Measurements from ENCODE around the gene WDFY3.

WDFY3 gene

DNA sequence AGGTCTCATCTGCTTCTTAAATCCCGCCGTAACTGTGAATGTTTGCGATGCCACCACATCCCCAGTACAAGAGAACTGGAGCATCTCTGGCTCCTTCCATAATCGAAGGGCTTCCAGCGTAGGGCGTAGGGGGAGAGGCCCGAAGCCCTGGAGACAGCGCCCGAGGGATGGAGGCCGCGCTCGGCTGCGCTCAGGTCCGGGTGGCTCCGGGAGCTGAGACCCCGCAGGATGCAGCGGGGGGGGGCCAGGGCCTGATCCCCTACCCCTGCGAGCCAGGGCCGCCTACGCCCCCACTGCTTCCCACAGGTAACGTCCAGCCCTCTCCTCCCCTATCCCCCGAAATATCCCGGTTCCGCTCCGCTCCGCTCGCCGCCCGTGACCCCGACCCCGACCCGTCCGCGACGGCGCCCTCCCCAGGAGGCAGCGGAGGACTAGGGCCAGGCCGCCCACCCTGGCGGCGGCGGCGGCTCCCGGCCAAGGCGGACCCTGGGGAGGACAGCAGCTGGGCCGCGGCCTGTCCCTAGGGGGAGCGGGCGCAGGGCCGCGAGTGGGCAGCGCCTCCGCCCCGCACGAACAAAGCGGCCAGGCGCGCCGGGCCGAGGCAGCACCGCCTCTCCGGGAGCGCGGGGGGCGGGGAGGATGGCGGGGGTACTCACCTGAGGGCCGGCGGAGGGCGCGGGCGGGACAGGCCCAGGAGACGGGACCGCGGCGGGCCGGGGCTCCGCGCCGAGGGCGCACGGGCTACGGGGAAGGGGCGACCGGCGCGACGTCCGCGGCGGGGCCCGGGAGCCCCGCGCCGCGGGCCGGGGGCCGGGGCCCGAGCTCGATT, 723 bp downstream of the WDFY3 start:
- H3K36me3 ChIP-seq (ENCODE audit: insufficient read depth, low read length): peaks cover 3% of the 10 kb centered on the region
- peak overlapping the region; percentile 62 for H3K4me3 ChIP-seq (ENCODE audit: low read length)
- no peaks in the 10 kb centered on the region for H3K9me3 ChIP-seq (ENCODE audit: low read length)
- H3K4me1 ChIP-seq (ENCODE audit: insufficient read depth, low read length): peaks cover 36% of the 10 kb centered on the region
- peak overlapping the region; percentile 60 for H2AFZ ChIP-seq (ENCODE audit: low read depth, low read length)
- H3K27me3 ChIP-seq (ENCODE audit: insufficient read depth, low read length): no peaks in the 10 kb centered on the region

DNA sequence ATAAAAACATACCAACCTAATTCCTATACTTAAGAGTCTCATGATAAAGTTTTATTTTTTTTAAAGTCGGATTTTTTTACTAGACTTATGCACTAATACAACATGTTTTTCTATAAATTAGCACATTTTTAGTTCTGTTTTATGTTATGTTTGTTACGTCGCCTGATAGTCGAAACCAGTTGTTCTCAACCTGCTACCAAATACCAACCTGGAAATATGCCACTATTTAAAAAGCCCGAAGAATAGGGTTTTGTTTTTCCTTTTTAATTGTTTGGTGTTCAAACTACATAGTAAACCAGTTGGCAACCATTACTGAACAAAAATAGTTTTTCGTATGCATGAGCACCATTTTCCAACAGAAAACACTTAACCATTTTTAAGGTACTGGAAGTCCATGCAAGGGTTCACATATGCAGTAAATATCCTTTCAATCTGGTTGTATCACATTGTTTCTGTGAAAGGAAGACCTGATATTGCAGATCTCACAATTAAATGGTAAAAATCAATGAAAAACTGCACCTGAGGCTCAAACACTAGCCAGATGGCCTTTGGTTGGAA, 1.4 kb downstream of the WDFY3 start:
- Histone ChIP-seq H3K27me3 (ENCODE audit: insufficient read depth, low read length) (no peaks in the 10 kb centered on the region), H2AFZ (ENCODE audit: low read depth, low read length) (peak overlapping the region; percentile 60), H3K9me3 (ENCODE audit: low read length) (no peaks in the 10 kb centered on the region), H3K36me3 (ENCODE audit: insufficient read depth, low read length) (peaks cover 3% of the 10 kb centered on the region), H3K4me1 (ENCODE audit: insufficient read depth, low read length) (peaks cover 32% of the 10 kb centered on the region), H3K4me3 (ENCODE audit: low read length) (peak overlapping the region; percentile 62)

GRCh38 chr4:84962102-84962501, 4.4 kb downstream of the WDFY3 start:
- Histone ChIP-seq H3K9me3 (ENCODE audit: low read length) (no peaks in the 10 kb centered on the region), H3K27me3 (ENCODE audit: insufficient read depth, low read length) (no peaks in the 10 kb centered on the region), H2AFZ (ENCODE audit: low read depth, low read length) (no peak overlapping the region), H3K36me3 (ENCODE audit: insufficient read depth, low read length) (peaks cover 4% of the 10 kb centered on the region), H3K4me1 (ENCODE audit: insufficient read depth, low read length) (peaks cover 11% of the 10 kb centered on the region), H3K4me3 (ENCODE audit: low read length) (no peak overlapping the region)

DNA sequence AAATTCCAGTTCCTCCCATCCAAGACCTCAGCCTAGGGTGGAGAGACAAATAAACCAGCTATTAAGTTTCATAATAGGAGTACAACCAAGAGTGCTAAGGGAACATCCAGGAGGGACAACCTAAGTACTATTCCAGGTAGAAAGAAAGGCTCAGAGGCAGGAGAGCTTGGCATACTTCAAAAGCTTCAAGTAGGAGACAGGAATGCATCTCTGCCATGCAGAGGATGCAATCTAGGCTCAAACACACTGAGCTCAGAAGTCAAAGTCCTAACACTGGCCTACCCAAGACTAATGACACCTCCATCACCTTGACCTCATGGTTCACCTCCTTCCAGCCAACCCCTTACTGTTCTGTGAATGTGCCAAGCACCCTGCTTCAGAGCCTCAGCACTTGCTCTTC, 8.1 kb downstream of the WDFY3 start:
- H3K27me3 ChIP-seq (ENCODE audit: insufficient read depth, low read length): no peaks in the 10 kb centered on the region
- H3K4me3 ChIP-seq (ENCODE audit: low read length): no peak overlapping the region
- no peaks in the 10 kb centered on the region for H3K4me1 ChIP-seq (ENCODE audit: insufficient read depth, low read length)
- H3K9me3 ChIP-seq (ENCODE audit: low read length): no peaks in the 10 kb centered on the region
- H3K36me3 ChIP-seq (ENCODE audit: insufficient read depth, low read length): peaks cover 1% of the 10 kb centered on the region
- no peak overlapping the region for H2AFZ ChIP-seq (ENCODE audit: low read depth, low read length)

- no peaks in the 10 kb centered on the region for H3K4me1 ChIP-seq (ENCODE audit: insufficient read depth, low read length)
- no peaks in the 10 kb centered on the region for H3K27me3 ChIP-seq (ENCODE audit: insufficient read depth, low read length)
- H2AFZ ChIP-seq (ENCODE audit: low read depth, low read length): no peak overlapping the region
- peaks cover under 1% of the 10 kb centered on the region for H3K9me3 ChIP-seq (ENCODE audit: low read length)
- peaks cover 1% of the 10 kb centered on the region for H3K36me3 ChIP-seq (ENCODE audit: insufficient read depth, low read length)
- H3K4me3 ChIP-seq (ENCODE audit: low read length): no peak overlapping the region
Observed at GRCh38 chr4:84957514-84958420, 8.7 kb downstream of the WDFY3 start.

GRCh38 chr4:84956014-84956413, 10.5 kb downstream of the WDFY3 start:
- Histone ChIP-seq H2AFZ (ENCODE audit: low read depth, low read length) (no peak overlapping the region), H3K4me3 (ENCODE audit: low read length) (no peak overlapping the region), H3K27me3 (ENCODE audit: insufficient read depth, low read length) (no peaks in the 10 kb centered on the region), H3K36me3 (ENCODE audit: insufficient read depth, low read length) (peaks cover 4% of the 10 kb centered on the region), H3K4me1 (ENCODE audit: insufficient read depth, low read length) (no peaks in the 10 kb centered on the region), H3K9me3 (ENCODE audit: low read length) (peaks cover 4% of the 10 kb centered on the region)

- Histone ChIP-seq H3K9me3 (ENCODE audit: low read length) (peaks cover 4% of the 10 kb centered on the region), H3K27me3 (ENCODE audit: insufficient read depth, low read length) (no peaks in the 10 kb centered on the region), H2AFZ (ENCODE audit: low read depth, low read length) (no peak overlapping the region), H3K4me1 (ENCODE audit: insufficient read depth, low read length) (no peaks in the 10 kb centered on the region), H3K36me3 (ENCODE audit: insufficient read depth, low read length) (peaks cover 4% of the 10 kb centered on the region), H3K4me3 (ENCODE audit: low read length) (no peak overlapping the region)
Observed at GRCh38 chr4:84954982-84955567, 11.4 kb downstream of the WDFY3 start.

DNA sequence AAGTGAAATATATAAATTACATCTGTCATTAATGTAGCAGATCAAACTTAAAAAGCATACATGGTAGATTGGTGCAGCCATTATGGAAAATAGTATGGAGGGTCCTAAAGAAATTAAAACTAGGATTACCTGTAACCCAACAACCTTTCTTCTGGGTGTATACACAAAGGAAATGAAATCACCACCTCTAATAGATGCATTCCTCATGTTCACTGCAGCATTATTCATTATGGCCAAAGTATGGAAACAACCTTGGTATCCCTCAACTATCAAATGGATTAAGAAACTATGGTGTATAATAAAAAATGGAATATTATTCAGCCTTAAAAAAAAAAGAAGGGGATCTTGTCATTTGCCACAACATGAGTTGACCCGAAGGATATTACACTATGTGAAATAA, 13.7 kb downstream of the WDFY3 start:
- no peaks in the 10 kb centered on the region for H3K27me3 ChIP-seq (ENCODE audit: insufficient read depth, low read length)
- H3K9me3 ChIP-seq (ENCODE audit: low read length): peaks cover 4% of the 10 kb centered on the region
- H3K4me1 ChIP-seq (ENCODE audit: insufficient read depth, low read length): no peaks in the 10 kb centered on the region
- peaks cover 3% of the 10 kb centered on the region for H3K36me3 ChIP-seq (ENCODE audit: insufficient read depth, low read length)
- H3K4me3 ChIP-seq (ENCODE audit: low read length): no peak overlapping the region
- H2AFZ ChIP-seq (ENCODE audit: low read depth, low read length): no peak overlapping the region

DNA sequence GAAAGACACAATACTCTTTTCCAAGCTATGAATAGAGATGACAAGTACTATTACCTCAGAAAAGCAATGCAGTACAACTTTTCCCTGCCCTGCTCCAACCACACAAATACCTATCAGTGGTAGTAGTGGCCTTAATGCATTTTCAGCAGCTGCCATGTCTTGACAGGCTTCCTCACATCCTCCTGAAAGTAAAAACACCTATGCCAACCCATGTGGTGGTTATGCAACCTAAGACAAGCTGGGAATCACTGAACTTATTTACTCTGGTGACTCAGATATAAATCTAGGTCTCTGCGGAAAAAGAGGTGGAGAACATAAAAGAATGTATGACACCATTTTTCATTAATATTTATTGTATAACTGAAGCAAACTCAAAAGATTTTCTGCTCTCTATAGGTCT, 14.5 kb downstream of the WDFY3 start:
- peaks cover 3% of the 10 kb centered on the region for H3K36me3 ChIP-seq (ENCODE audit: insufficient read depth, low read length)
- H3K27me3 ChIP-seq (ENCODE audit: insufficient read depth, low read length): no peaks in the 10 kb centered on the region
- peaks cover 4% of the 10 kb centered on the region for H3K9me3 ChIP-seq (ENCODE audit: low read length)
- no peaks in the 10 kb centered on the region for H3K4me1 ChIP-seq (ENCODE audit: insufficient read depth, low read length)
- H2AFZ ChIP-seq (ENCODE audit: low read depth, low read length): no peak overlapping the region
- H3K4me3 ChIP-seq (ENCODE audit: low read length): no peak overlapping the region

GRCh38 chr4:84948056-84948455, 18.4 kb downstream of the WDFY3 start:
- Histone ChIP-seq H3K4me1 (ENCODE audit: insufficient read depth, low read length) (no peaks in the 10 kb centered on the region), H2AFZ (ENCODE audit: low read depth, low read length) (no peak overlapping the region), H3K4me3 (ENCODE audit: low read length) (no peak overlapping the region), H3K9me3 (ENCODE audit: low read length) (peaks cover 4% of the 10 kb centered on the region), H3K36me3 (ENCODE audit: insufficient read depth, low read length) (peaks cover 3% of the 10 kb centered on the region), H3K27me3 (ENCODE audit: insufficient read depth, low read length) (no peaks in the 10 kb centered on the region)

DNA sequence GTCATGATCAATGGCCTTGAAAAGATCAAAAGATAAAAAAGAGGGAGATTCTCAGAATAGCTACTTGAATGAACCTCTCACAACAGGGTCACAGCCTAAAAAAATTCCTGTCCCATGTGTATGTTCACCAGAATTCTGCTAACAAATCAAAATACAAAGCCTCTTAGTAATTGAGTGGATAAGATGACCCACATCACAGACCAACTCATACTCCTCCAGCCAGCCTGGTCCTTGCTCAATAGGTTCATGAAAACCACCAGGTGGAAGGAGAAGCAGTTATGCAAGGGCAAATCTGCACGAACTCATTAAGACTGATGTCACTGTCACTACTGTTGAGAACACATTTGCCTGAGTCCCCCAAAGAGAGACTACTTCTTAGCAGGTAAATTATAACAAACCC, 21.5 kb downstream of the WDFY3 start:
- H3K9me3 ChIP-seq (ENCODE audit: low read length): peaks cover 3% of the 10 kb centered on the region
- H3K27me3 ChIP-seq (ENCODE audit: insufficient read depth, low read length): no peaks in the 10 kb centered on the region
- H3K4me3 ChIP-seq (ENCODE audit: low read length): no peak overlapping the region
- no peaks in the 10 kb centered on the region for H3K4me1 ChIP-seq (ENCODE audit: insufficient read depth, low read length)
- peaks cover under 1% of the 10 kb centered on the region for H3K36me3 ChIP-seq (ENCODE audit: insufficient read depth, low read length)
- no peak overlapping the region for H2AFZ ChIP-seq (ENCODE audit: low read depth, low read length)

DNA sequence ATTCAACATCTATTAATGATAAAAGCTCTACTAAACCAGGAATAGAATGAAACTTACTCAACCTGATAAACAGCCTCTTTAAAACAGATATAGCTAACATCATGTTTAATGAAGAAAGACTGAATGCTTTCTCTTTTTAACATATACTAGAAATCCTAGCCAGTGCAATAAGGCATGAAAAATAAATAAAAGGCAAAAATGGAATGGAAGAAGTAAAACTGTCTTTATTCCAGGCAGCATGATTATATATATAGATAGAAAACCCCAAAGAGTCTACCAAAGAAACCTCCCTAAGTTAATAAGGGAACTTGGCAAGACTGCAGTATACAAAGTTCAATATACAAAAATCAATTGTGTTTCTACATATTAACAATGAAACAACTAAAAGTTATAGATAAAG, 25.5 kb downstream of the WDFY3 start:
- no peak overlapping the region for H2AFZ ChIP-seq (ENCODE audit: low read depth, low read length)
- no peak overlapping the region for H3K4me3 ChIP-seq (ENCODE audit: low read length)
- H3K9me3 ChIP-seq (ENCODE audit: low read length): peaks cover 3% of the 10 kb centered on the region
- peaks cover 2% of the 10 kb centered on the region for H3K36me3 ChIP-seq (ENCODE audit: insufficient read depth, low read length)
- H3K27me3 ChIP-seq (ENCODE audit: insufficient read depth, low read length): no peaks in the 10 kb centered on the region
- peaks cover 16% of the 10 kb centered on the region for H3K4me1 ChIP-seq (ENCODE audit: insufficient read depth, low read length)

GRCh38 chr4:84939113-84939512, 27.4 kb downstream of the WDFY3 start:
- no peaks in the 10 kb centered on the region for H3K27me3 ChIP-seq (ENCODE audit: insufficient read depth, low read length)
- H3K36me3 ChIP-seq (ENCODE audit: insufficient read depth, low read length): peaks cover 2% of the 10 kb centered on the region
- no peak overlapping the region for H2AFZ ChIP-seq (ENCODE audit: low read depth, low read length)
- no peak overlapping the region for H3K4me3 ChIP-seq (ENCODE audit: low read length)
- peaks cover 3% of the 10 kb centered on the region for H3K9me3 ChIP-seq (ENCODE audit: low read length)
- peaks cover 16% of the 10 kb centered on the region for H3K4me1 ChIP-seq (ENCODE audit: insufficient read depth, low read length)

Data from neuron (in vitro differentiated cells).